Measurements from ENCODE around the gene APCDD1L.

Gene APCDD1L

GRCh38 chr20:58515233-58516212 is at the start of gene APCDD1L:
Gene APCDD1L, minus strand, starts transcription at chr20:58515399. Its CDS starts 692 bp downstream, at chr20:58514707.
- DNase-seq (ENCODE audit: low read depth, low spot score) = no peak

- no peak for DNase-seq (ENCODE audit: low read depth, low spot score)
Measured at GRCh38 chr20:58559368-58559729, 44.1 kb upstream of the APCDD1L start.

- DNase-seq (ENCODE audit: low read depth, low spot score) = no peak
Measured at GRCh38 chr20:58558486-58559367, 43.5 kb upstream of the APCDD1L start.

GRCh38 chr20:58557733-58558342 is 42.6 kb upstream of the APCDD1L start:
- DNase-seq (ENCODE audit: low read depth, low spot score) = no peak

- DNase-seq (ENCODE audit: low read depth, low spot score) = no peak
Measured at GRCh38 chr20:58556961-58557360, 41.8 kb upstream of the APCDD1L start.

- no peak for DNase-seq (ENCODE audit: low read depth, low spot score)
Measured at GRCh38 chr20:58555078-58555765, 40.0 kb upstream of the APCDD1L start.

GRCh38 chr20:58554541-58554940 is 39.3 kb upstream of the APCDD1L start:
- DNase-seq (ENCODE audit: low read depth, low spot score) = no peak

- DNase-seq (ENCODE audit: low read depth, low spot score) = no peak
Measured at GRCh38 chr20:58553841-58554240, 38.6 kb upstream of the APCDD1L start.

- no peak for DNase-seq (ENCODE audit: low read depth, low spot score)
Measured at GRCh38 chr20:58553166-58553696, 38.0 kb upstream of the APCDD1L start.

GRCh38 chr20:58552366-58552934 is 37.3 kb upstream of the APCDD1L start:
- DNase-seq (ENCODE audit: low read depth, low spot score) = no peak

- no peak for DNase-seq (ENCODE audit: low read depth, low spot score)
Measured at GRCh38 chr20:58551631-58552030, 36.4 kb upstream of the APCDD1L start.

GRCh38 chr20:58550275-58551059 is 35.3 kb upstream of the APCDD1L start:
- DNase-seq (ENCODE audit: low read depth, low spot score) = no peak

- DNase-seq (ENCODE audit: low read depth, low spot score) = no peak
Measured at GRCh38 chr20:58549231-58550209, 34.3 kb upstream of the APCDD1L start.

GRCh38 chr20:58547623-58548475 is 32.6 kb upstream of the APCDD1L start:
- no peak for DNase-seq (ENCODE audit: low read depth, low spot score)

- DNase-seq (ENCODE audit: low read depth, low spot score) = no peak
Measured at GRCh38 chr20:58546756-58547622, 31.8 kb upstream of the APCDD1L start.

GRCh38 chr20:58546416-58546711 is 31.2 kb upstream of the APCDD1L start:
- DNase-seq (ENCODE audit: low read depth, low spot score) = no peak
